Uterus (tissue), 2 donors: ENCODE data around the gene TSPAN5.

Source experiments
- CTCF ChIP-seq, 4 experiments: fragments of 200-600 bp in 2 of 4; fragments of 450-650 bp in 2 of 4; sonication (generic) in 2 of 4; IDR thresholded peaks; one replicate each; pipeline ENCODE4 v1.5.1; 2016 to 2019; ENCODE audit warnings: antibody characterized with exemption in 4 of 4, mild to moderate bottlenecking in 2 of 4, moderate library complexity in 1 of 4
- POLR2A ChIP-seq, 2 donors: fragments of 450-650 bp; IDR thresholded peaks; one replicate each; pipeline ENCODE4 v1.6.1; 2016; ENCODE audit warnings: antibody characterized with exemption in 2 of 2, mild to moderate bottlenecking in 1 of 2, moderate library complexity in 1 of 2

GRCh38 chr4:98515470-98515809, 143.0 kb downstream of the TSPAN5 start:
- TF ChIP-seq CTCF (IDR thresholded peaks at IDR 0.05) (no peak), POLR2A (IDR thresholded peaks at IDR 0.05) (no peak)
